HCT116 (cell line): ENCODE data around the gene NIM1K. TPM values are rescaled to one million over a fixed set of nuclear protein-coding genes. Genes with fewer than 3 reads are reported as not detected.

Source experiments
- ATAC-seq: fragments of 200-7000 bp; cut with Tn5 transposase; 2 replicates; pipeline ENCODE4 v1.9.1; 2020; ENCODE audit warnings: mild to moderate bottlenecking, moderate library complexity
- BruUV-seq: library from RNA; stranded (reverse); fragments of 400-500 nt; replicated peaks from 2 replicates; lab custom pipeline; 2021; lab: Mats Ljungman, UMichigan
- CTCF ChIA-PET: fragments of 300-600 bp; sonication (Branson Sonifier 250); formaldehyde crosslinking; loops from one replicate; lab custom pipeline; 2021; ENCODE audit warnings: antibody characterized with exemption; lab: Charles Lee
- POLR2A ChIA-PET: fragments of 300-600, 350-600 bp; sonication (Branson Sonifier 250); formaldehyde crosslinking; loops from one replicate; lab custom pipeline; 2021; ENCODE audit warnings: antibody characterized with exemption; lab: Charles Lee
- RAD21 ChIA-PET, 2 experiments: fragments of 300-600 bp; sonication (Branson Sonifier 250); formaldehyde crosslinking; loops; one replicate each; lab custom pipeline; 2023; ENCODE audit warnings: low total read pairs in 2 of 2; ENCODE audit not compliant: uncharacterized antibody in 2 of 2, unreplicated experiment in 2 of 2, low non-redundant PET in 1 of 2; lab: Charles Lee
- DNase-seq: peaks from one replicate; pipeline ENCODE4 v3.0.0-alpha.2; 2010; ENCODE audit warnings: low read depth, low spot score
- H2AFZ ChIP-seq: fragments of 200-600 bp; shearing (Covaris generic), sonication (generic); 2 replicates; pipeline ENCODE4 v1.6.1; 2017; ENCODE audit warnings: low read depth, mixed run types, mixed read lengths, antibody characterized with exemption, low read length; ENCODE audit not compliant: poor library complexity, severe bottlenecking
- H3K27ac ChIP-seq: 2 replicates; pipeline ENCODE4 v1.5.1; 2012; ENCODE audit warnings: low read depth, low read length
- H3K27me3 ChIP-seq: fragments of 200-600 bp; sonication (generic); 2 replicates; pipeline ENCODE4 v1.6.1; 2016; ENCODE audit warnings: mixed run types, low read length, mixed read lengths; ENCODE audit not compliant: insufficient read depth
- H3K36me3 ChIP-seq, 2 experiments: fragments of 200-500 bp in 1 of 2; fragments of 200-600 bp in 1 of 2; sonication (Bioruptor generic) in 1 of 2; sonication (generic) in 1 of 2; 2 replicates each; pipeline versions ENCODE4 v1.5.1 to v1.6.1; 2014 to 2016; ENCODE audit warnings: low read length in 2 of 2, inconsistent platforms in 1 of 2, mixed read lengths in 1 of 2, mixed run types in 1 of 2; ENCODE audit not compliant: insufficient read depth in 2 of 2, control insufficient read depth in 1 of 2
- H3K4me1 ChIP-seq, 2 experiments: fragments of 200-600 bp in 1 of 2; sonication (generic) in 1 of 2; 2 replicates each; pipeline versions ENCODE4 v1.5.1 to v1.6.1; 2012 to 2017; ENCODE audit warnings: low read length in 2 of 2, inconsistent platforms in 1 of 2, mild to moderate bottlenecking in 1 of 2, mixed read lengths in 1 of 2, mixed run types in 1 of 2, moderate library complexity in 1 of 2; ENCODE audit not compliant: insufficient read depth in 2 of 2, control insufficient read depth in 1 of 2
- H3K4me2 ChIP-seq: fragments of 200-600 bp; sonication (generic); 2 replicates; pipeline ENCODE4 v1.6.1; 2017; ENCODE audit warnings: mixed run types, low read length, mixed read lengths
- H3K4me3 ChIP-seq, 2 experiments: fragments of 200-600 bp in 1 of 2; sonication (generic) in 1 of 2; replicated peaks in 1 of 2; 2 replicates each; pipeline ENCODE4 v1.5.1; 2011 to 2016; ENCODE audit warnings: low read length in 2 of 2, control low read depth in 1 of 2, low read depth in 1 of 2, mild to moderate bottlenecking in 1 of 2, mixed read lengths in 1 of 2, mixed run types in 1 of 2
- H3K79me2 ChIP-seq: fragments of 200-600 bp; sonication (generic); 2 replicates; pipeline ENCODE4 v1.6.1; 2017; ENCODE audit warnings: mild to moderate bottlenecking, mixed run types, low read length, moderate library complexity, mixed read lengths; ENCODE audit not compliant: insufficient read depth
- H3K9ac ChIP-seq: fragments of 200-600 bp; sonication (generic); 2 replicates; pipeline ENCODE4 v1.6.1; 2016; ENCODE audit warnings: low read length, mixed read lengths
- H3K9me2 ChIP-seq: fragments of 200-600 bp; sonication (generic), shearing (Covaris generic); 2 replicates; pipeline ENCODE4 v1.6.1; 2017; ENCODE audit warnings: mixed run types, mild to moderate bottlenecking, moderate library complexity; ENCODE audit not compliant: insufficient read depth
- H3K9me3 ChIP-seq, 2 experiments: fragments of 200-500 bp in 1 of 2; fragments of 200-600 bp in 1 of 2; sonication (Bioruptor generic) in 1 of 2; sonication (generic) in 1 of 2; 2 replicates each; pipeline ENCODE4 v1.6.1; 2014 to 2017; ENCODE audit warnings: low read length in 2 of 2, mixed read lengths in 2 of 2, inconsistent platforms in 1 of 2, low read depth in 1 of 2, mild to moderate bottlenecking in 1 of 2, mixed run types in 1 of 2, moderate library complexity in 1 of 2; ENCODE audit not compliant: control insufficient read depth in 1 of 2, insufficient read depth in 1 of 2
- H4K20me1 ChIP-seq: fragments of 200-600 bp; sonication (generic), shearing (Covaris generic); 2 replicates; pipeline ENCODE4 v1.6.1; 2017; ENCODE audit warnings: mixed run types, mild to moderate bottlenecking, moderate library complexity; ENCODE audit not compliant: insufficient read depth
- CBX3 ChIP-seq: IDR thresholded peaks from 2 replicates; pipeline ENCODE4 v1.6.1; 2012; ENCODE audit warnings: low read depth
- ELF1 ChIP-seq: IDR thresholded peaks from 2 replicates; pipeline ENCODE4 v1.6.1; 2012; ENCODE audit warnings: low read depth, borderline replicate concordance
- FOSL1 ChIP-seq: IDR thresholded peaks from 2 replicates; pipeline ENCODE4 v1.6.1; 2012; ENCODE audit warnings: low read depth
- JUND ChIP-seq: IDR thresholded peaks from 2 replicates; pipeline ENCODE4 v1.6.1; 2012
- POLR2A ChIP-seq: IDR thresholded peaks from 2 replicates; pipeline ENCODE4 v1.7.0; 2011; ENCODE audit warnings: borderline replicate concordance; ENCODE audit not compliant: insufficient read depth, insufficient read length; ENCODE audit errors: extremely low read depth
- POLR2AphosphoS5 ChIP-seq: IDR thresholded peaks from 2 replicates; pipeline ENCODE4 v1.6.1; 2011; ENCODE audit warnings: mild to moderate bottlenecking, low read depth, low read length, moderate library complexity
- RAD21 ChIP-seq: IDR thresholded peaks from 2 replicates; pipeline ENCODE4 v1.6.1; 2012; ENCODE audit warnings: low read depth, mild to moderate bottlenecking
- SIN3A ChIP-seq: IDR thresholded peaks from 2 replicates; pipeline ENCODE4 v1.6.1; 2012; ENCODE audit warnings: low read depth
- SP1 ChIP-seq: IDR thresholded peaks from 2 replicates; pipeline ENCODE4 v1.6.1; 2012; ENCODE audit warnings: low read depth
- SRF ChIP-seq: IDR thresholded peaks from 2 replicates; pipeline ENCODE4 v1.6.1; 2012; ENCODE audit warnings: low read depth
- TCF7L2 ChIP-seq: IDR thresholded peaks from 2 replicates; pipeline ENCODE4 v1.7.0; 2011; ENCODE audit warnings: borderline replicate concordance, inconsistent platforms; ENCODE audit not compliant: insufficient read depth, insufficient read length; ENCODE audit errors: extremely low read depth
- YY1 ChIP-seq: IDR thresholded peaks from 2 replicates; pipeline ENCODE4 v1.6.1; 2011; ENCODE audit warnings: low read length, low read depth, moderate library complexity, mild to moderate bottlenecking; ENCODE audit not compliant: insufficient replicate concordance; ENCODE audit errors: extremely low read depth
- ZFX ChIP-seq: fragments of 450-650 bp; IDR thresholded peaks from 2 replicates; pipeline ENCODE4 v1.6.1; 2017
- ZNF274 ChIP-seq: fragments of 200-500 bp; sonication (Bioruptor generic); IDR thresholded peaks from 2 replicates; pipeline ENCODE4 v1.6.1; 2014; ENCODE audit warnings: mild to moderate bottlenecking, low read depth, low read length, inconsistent platforms
- intact Hi-C: fragments of 100-400 bp; cut with micrococcal nuclease; formaldehyde crosslinking; loops from 2 replicates; pipeline ENCODE4 v1.10.0; 2022
- total RNA-seq: library from RNA; stranded (reverse); gene quantifications from one replicate; pipeline ENCODE4 v1.2.1, GENCODE V29; 2021; ENCODE audit not compliant: unreplicated experiment
- TF ChIP-seq, protein P1 (sequence below): IDR thresholded peaks from 2 replicates; pipeline ENCODE4 v1.6.1; 2012
- TF ChIP-seq, protein P2 (sequence below): IDR thresholded peaks from 2 replicates; pipeline ENCODE4 v1.6.1; 2012; ENCODE audit warnings: low read depth

The NIM1K gene
- total RNA-seq, 1 experiment from 2014 or later = 0.44 TPM

DNA sequence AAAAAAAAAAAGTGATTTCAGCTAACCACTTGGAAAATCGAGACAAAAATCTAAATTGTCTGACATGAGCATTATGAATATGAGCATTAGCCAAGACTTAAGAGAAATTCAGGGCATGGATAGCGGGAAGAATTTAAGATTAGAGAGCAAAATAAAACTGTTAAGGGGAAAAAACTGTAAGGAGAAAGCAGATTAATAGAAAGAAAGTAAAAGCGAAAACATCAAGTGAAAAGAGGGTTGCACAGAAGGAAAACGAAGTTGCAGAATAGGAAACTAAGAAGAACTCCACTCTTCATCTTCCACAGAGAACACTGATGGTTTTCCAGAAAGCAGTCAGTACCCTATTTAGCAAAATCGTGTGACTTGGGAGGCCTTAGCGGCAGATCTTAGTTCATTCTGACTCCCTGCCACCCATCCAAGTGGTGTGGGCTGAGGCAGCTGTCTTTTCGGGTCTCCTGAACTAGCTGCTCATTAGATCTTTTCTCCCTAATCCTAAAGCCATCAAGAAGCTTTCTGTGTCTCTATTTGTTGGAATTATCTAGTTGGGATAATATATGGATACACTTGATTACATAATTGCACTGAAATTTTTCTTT, 3.7 kb downstream of the NIM1K start:
- H3K27ac ChIP-seq = no peak overlapping the region
- no peak overlapping the region for H2AFZ ChIP-seq
- H3K4me3 ChIP-seq = no peak overlapping the region
- no peak for ATAC-seq
- H3K9me3 ChIP-seq = no peaks in the 10 kb centered on the region
- H3K4me2 ChIP-seq = no peak overlapping the region
- no peaks in the 10 kb centered on the region for H3K9me2 ChIP-seq
- intact Hi-C loops = no loop called here
- POLR2A ChIA-PET = no interaction called here
- TF ChIP-seq ZFX (no peak), POLR2A (no peak), TCF7L2 (no peak), SP1 (no peak), SRF (no peak), JUND (no peak), POLR2AphosphoS5 (no peak), CBX3 (no peak), ZNF274 (no peak)
- TF ChIP-seq, protein P1, sequence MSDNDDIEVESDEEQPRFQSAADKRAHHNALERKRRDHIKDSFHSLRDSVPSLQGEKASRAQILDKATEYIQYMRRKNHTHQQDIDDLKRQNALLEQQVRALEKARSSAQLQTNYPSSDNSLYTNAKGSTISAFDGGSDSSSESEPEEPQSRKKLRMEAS = no peak
- no peak for DNase-seq
- no peaks in the 10 kb centered on the region for H3K36me3 ChIP-seq
- no TSS peak for BruUV-seq
- no peak overlapping the region for H3K9ac ChIP-seq
- no peaks in the 10 kb centered on the region for H3K79me2 ChIP-seq
- CTCF ChIA-PET = no interaction called here
- RAD21 ChIA-PET = no interaction called here
- H3K27me3 ChIP-seq = no peaks in the 10 kb centered on the region
- H3K4me1 ChIP-seq = no peaks in the 10 kb centered on the region
- no peaks in the 10 kb centered on the region for H4K20me1 ChIP-seq

DNA sequence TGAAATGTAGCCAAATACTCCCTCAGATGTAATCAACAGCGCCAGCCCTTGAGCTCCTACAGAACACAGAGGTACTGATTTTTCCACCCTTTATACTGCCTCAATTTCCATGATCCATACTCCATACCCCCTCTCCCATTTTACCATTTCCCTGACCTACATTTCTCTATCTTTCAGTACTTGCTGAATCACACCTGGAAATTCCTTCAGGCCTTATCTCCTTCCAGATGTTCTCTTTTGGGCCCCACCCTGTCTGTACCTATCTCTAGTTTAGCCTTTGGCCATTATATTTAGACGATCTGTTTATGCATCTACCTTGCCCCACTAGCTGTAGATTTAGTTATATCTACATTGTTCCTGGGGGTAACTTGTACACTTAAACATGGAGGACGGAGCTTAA, 5.5 kb downstream of the NIM1K start:
- DNase-seq = no peak
- H3K9ac ChIP-seq = no peak overlapping the region
- CTCF ChIA-PET = no interaction called here
- TF ChIP-seq, protein P2, sequence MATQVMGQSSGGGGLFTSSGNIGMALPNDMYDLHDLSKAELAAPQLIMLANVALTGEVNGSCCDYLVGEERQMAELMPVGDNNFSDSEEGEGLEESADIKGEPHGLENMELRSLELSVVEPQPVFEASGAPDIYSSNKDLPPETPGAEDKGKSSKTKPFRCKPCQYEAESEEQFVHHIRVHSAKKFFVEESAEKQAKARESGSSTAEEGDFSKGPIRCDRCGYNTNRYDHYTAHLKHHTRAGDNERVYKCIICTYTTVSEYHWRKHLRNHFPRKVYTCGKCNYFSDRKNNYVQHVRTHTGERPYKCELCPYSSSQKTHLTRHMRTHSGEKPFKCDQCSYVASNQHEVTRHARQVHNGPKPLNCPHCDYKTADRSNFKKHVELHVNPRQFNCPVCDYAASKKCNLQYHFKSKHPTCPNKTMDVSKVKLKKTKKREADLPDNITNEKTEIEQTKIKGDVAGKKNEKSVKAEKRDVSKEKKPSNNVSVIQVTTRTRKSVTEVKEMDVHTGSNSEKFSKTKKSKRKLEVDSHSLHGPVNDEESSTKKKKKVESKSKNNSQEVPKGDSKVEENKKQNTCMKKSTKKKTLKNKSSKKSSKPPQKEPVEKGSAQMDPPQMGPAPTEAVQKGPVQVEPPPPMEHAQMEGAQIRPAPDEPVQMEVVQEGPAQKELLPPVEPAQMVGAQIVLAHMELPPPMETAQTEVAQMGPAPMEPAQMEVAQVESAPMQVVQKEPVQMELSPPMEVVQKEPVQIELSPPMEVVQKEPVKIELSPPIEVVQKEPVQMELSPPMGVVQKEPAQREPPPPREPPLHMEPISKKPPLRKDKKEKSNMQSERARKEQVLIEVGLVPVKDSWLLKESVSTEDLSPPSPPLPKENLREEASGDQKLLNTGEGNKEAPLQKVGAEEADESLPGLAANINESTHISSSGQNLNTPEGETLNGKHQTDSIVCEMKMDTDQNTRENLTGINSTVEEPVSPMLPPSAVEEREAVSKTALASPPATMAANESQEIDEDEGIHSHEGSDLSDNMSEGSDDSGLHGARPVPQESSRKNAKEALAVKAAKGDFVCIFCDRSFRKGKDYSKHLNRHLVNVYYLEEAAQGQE = no peak
- TF ChIP-seq ZNF274 (no peak), YY1 (no peak), TCF7L2 (no peak), ELF1 (no peak), SP1 (no peak), FOSL1 (no peak), ZFX (no peak), SIN3A (no peak), RAD21 (no peak), CBX3 (no peak)

More for the DNA sequence above, 5.5 kb downstream of the NIM1K start:
- Histone ChIP-seq H3K4me1 (no peaks in the 10 kb centered on the region), H3K4me2 (no peak overlapping the region), H3K4me3 (no peak overlapping the region), H3K36me3 (no peaks in the 10 kb centered on the region), H3K79me2 (no peaks in the 10 kb centered on the region), H3K9me3 (no peaks in the 10 kb centered on the region), H3K27me3 (no peaks in the 10 kb centered on the region), H3K9me2 (no peaks in the 10 kb centered on the region), H4K20me1 (no peaks in the 10 kb centered on the region), H2AFZ (no peak overlapping the region), H3K27ac (no peak overlapping the region)
- ChIA-PET POLR2A (no interaction called here), RAD21 (no interaction called here)
- intact Hi-C loops = no loop called here
- BruUV-seq = no TSS peak
- no peak for ATAC-seq
